ENCODE data around the gene CFAP251.
A peak's percentile ranks its signal among the peaks of the same experiment; 100 is the strongest.

CFAP251 gene

GRCh38 chr12:121949648-121950397, 31.4 kb downstream of the CFAP251 start:
- no peak for DNase-seq

- no peak for DNase-seq
These were observed 34.8 kb downstream of the CFAP251 start for GRCh38 chr12:121953117-121953692.

GRCh38 chr12:121953695-121954094, 35.3 kb downstream of the CFAP251 start:
- no peak for DNase-seq

- peak; percentile 73 for DNase-seq
These were observed 37.2 kb downstream of the CFAP251 start for GRCh38 chr12:121955258-121956237.

- DNase-seq = no peak
These were observed 39.6 kb downstream of the CFAP251 start for GRCh38 chr12:121957861-121958515.

- DNase-seq = no peak
These were observed 40.3 kb downstream of the CFAP251 start for GRCh38 chr12:121958541-121959240.

GRCh38 chr12:121960541-121960940, 42.1 kb downstream of the CFAP251 start:
- no peak for DNase-seq

GRCh38 chr12:121961195-121961879, 42.9 kb downstream of the CFAP251 start:
- DNase-seq = no peak

GRCh38 chr12:121963341-121964018, 45.1 kb downstream of the CFAP251 start:
- no peak for DNase-seq

- peak; percentile 22 for DNase-seq
These were observed 46.6 kb downstream of the CFAP251 start for GRCh38 chr12:121964813-121965643.

GRCh38 chr12:121966959-121967358, 48.6 kb downstream of the CFAP251 start:
- DNase-seq = no peak

- DNase-seq = no peak
These were observed 50.5 kb downstream of the CFAP251 start for GRCh38 chr12:121968876-121969275.

GRCh38 chr12:121969726-121970125, 51.3 kb downstream of the CFAP251 start:
- DNase-seq = no peak

- DNase-seq = no peak
These were observed 52.3 kb downstream of the CFAP251 start for GRCh38 chr12:121970581-121971300.

GRCh38 chr12:121974026-121974985, 55.9 kb downstream of the CFAP251 start:
- DNase-seq = peak; percentile 96

- no peak for DNase-seq
These were observed 56.6 kb downstream of the CFAP251 start for GRCh38 chr12:121975021-121975420.

- DNase-seq = peak; percentile 48
These were observed 58.6 kb downstream of the CFAP251 start for GRCh38 chr12:121976950-121977349.

Data from NCI-H82 (cell line).